A673 (cell line): ENCODE measurements around the gene CHAF1A.

Experiments used
- EZH2 ChIP-seq: fragments of 200-600 bp; sonication (generic); IDR thresholded peaks from 2 replicates; pipeline ENCODE4 v1.6.1; 2017; ENCODE audit warnings: borderline replicate concordance, low read depth, mild to moderate bottlenecking, mixed read lengths, antibody characterized with exemption, low read length; ENCODE audit not compliant: poor library complexity, severe bottlenecking
- TF ChIP-seq, protein P1 (sequence below): fragments of 300-800, 200-600 bp; sonication (generic); conservative IDR thresholded peaks from 2 replicates; pipeline ENCODE4 v1.5.1; 2017; ENCODE audit warnings: low read depth, mild to moderate bottlenecking, antibody characterized with exemption, low read length, moderate library complexity, mixed read lengths

- TF ChIP-seq, protein P1, sequence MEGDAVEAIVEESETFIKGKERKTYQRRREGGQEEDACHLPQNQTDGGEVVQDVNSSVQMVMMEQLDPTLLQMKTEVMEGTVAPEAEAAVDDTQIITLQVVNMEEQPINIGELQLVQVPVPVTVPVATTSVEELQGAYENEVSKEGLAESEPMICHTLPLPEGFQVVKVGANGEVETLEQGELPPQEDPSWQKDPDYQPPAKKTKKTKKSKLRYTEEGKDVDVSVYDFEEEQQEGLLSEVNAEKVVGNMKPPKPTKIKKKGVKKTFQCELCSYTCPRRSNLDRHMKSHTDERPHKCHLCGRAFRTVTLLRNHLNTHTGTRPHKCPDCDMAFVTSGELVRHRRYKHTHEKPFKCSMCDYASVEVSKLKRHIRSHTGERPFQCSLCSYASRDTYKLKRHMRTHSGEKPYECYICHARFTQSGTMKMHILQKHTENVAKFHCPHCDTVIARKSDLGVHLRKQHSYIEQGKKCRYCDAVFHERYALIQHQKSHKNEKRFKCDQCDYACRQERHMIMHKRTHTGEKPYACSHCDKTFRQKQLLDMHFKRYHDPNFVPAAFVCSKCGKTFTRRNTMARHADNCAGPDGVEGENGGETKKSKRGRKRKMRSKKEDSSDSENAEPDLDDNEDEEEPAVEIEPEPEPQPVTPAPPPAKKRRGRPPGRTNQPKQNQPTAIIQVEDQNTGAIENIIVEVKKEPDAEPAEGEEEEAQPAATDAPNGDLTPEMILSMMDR, result no peak
- TF ChIP-seq EZH2, result no peak
Observed at GRCh38 chr19:4415352-4415751, 12.9 kb downstream of the CHAF1A start.
